Right kidney (tissue), 9 donors: Measurements from ENCODE around the gene GSTA3.
"Not testable (repeated sequence)": the region's sequence is repeated elsewhere in the genome, so short reads cannot be mapped to it uniquely, and the experiment has no call there.

Source experiments
- DNase-seq: peaks from one replicate; pipeline ENCODE4 v3.0.0-alpha.2; 2016
- long read RNA-seq, 8 donors: transcript quantifications; one replicate each; lab custom pipeline, GENCODE V29; 2026

Gene GSTA3
- long read RNA-seq, donor 1 = 0 reads
- long read RNA-seq, donor 2 = 0 reads
- long read RNA-seq, donor 3 = 0 reads
- long read RNA-seq, donor 4 = 0 reads
- long read RNA-seq, donor 5 = 0 reads
- long read RNA-seq, donor 6 = 0 reads
- long read RNA-seq, donor 7 = 0 reads
- long read RNA-seq, donor 8 = 0 reads

- no peak for DNase-seq
These were observed at the start of gene GSTA3 for GRCh38 chr6:52909531-52909930. TSS of gene GSTA3 (minus strand) at chr6:52909698. CDS start at chr6:52905834, 3,864 bp downstream.

GRCh38 chr6:52958546-52959255 is 49.2 kb upstream of the GSTA3 start:
- no peak for DNase-seq

GRCh38 chr6:52955871-52956270 is 46.4 kb upstream of the GSTA3 start:
- no peak for DNase-seq

- no peak for DNase-seq
These were observed 44.7 kb upstream of the GSTA3 start for GRCh38 chr6:52953911-52954839.

DNA sequence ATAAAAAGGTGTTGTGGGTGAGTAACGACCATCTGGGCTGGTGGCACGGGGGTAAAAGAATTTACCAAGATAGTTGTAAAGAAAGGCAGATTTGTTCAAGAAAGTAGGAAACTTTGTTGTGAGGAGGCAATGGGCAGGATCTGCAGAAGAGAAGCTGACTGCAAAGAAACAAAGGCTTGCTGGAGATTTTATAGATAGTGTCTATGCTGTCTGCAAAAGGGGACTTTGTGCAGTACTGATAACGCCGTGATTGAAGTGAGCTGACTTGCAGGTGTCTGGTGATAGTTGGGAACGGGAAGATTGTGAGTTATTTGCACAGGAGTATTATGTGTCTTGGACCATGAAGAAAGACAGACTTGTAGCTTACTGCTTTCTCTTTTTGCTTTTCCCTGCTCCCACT is 36.8 kb upstream of the GSTA3 start:
- no peak for DNase-seq

DNA sequence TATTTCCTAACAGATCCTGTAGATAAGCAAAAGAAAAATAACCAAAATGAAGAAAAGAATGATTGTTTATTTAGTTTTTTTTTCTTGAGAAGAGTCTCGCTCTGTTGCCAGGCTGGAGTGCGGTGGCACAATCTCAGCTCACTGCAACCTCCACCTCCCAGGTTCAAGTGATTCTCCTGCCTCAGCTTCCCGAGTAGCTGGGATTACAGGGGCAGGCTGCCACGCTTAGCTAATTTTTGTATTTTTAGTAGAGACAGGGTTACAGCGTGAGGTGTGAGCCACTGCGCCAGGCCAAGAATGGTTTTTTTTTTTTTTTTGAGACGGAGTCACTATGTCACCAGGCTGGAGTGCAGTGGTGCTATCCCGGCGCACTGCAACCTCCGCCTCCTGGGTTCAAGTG is 33.3 kb upstream of the GSTA3 start:
- DNase-seq = not testable (repeated sequence)

- no peak for DNase-seq
These were observed 32.7 kb upstream of the GSTA3 start for GRCh38 chr6:52942221-52942620.

DNA sequence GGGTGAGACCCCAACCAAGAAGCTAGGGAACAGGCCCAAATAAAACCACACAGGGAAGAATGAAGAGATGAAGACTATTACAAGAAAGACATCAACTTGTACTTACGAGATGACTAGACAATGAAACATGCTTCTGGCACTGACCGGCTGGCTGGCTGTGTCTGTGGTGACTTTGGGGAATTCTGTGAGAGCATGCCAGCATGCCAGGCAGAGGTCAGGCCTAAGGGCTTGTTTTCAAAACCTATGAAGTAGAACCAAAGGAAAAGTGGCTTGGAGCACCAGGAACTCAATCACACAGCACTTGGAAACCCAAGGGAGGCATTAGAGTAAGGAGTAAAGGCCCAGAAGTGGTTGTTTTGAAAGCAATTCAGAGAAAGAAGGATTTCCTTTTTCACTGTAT is 28.4 kb upstream of the GSTA3 start:
- DNase-seq = no peak

- DNase-seq = no peak
These were observed 24.3 kb upstream of the GSTA3 start for GRCh38 chr6:52933778-52934177.

- DNase-seq = no peak
These were observed 21.9 kb upstream of the GSTA3 start for GRCh38 chr6:52931351-52931750.

- no peak for DNase-seq
These were observed 20.0 kb upstream of the GSTA3 start for GRCh38 chr6:52929321-52930164.

- DNase-seq = no peak
These were observed 18.0 kb upstream of the GSTA3 start for GRCh38 chr6:52927451-52927850.

DNA sequence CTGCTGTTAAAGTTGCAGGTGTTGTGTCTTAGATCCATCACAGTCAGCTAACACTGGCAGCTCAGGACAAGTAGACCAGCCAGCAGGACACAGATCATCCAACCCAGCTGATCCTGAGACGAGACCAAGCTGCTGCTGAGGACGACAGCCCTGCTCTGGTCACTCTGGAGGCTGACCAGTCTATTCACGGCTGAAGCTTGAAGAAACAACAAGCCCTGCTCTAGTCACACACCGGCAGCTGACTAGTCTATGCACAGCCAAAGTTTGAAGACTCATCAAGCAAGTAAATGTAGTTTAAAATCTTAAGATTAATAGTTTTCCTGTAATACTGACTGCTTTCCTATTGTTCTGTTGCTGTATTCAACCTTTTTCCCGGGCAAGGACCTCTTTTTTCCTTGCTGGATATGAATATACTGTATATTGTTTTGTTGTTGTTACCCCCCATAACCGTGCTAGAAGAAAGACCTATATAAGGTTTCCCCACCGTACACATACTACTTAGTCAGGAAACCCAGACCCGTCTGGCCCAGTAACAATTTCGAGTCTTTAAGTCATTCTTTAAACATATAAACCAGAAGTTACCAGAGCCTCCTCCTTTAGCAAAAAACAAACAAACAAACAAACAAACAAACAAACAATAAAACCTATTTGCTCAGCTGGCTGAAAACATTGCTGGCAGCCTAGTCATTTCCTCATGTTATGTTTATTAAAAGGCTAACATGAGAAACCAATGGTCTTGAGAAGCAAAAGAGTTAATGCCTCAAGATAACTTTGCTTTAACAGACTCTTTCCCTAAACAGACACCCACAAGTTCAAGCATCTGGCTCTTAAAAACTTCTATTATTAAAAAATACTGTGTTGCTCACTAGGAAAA is 16.7 kb upstream of the GSTA3 start:
- DNase-seq = no peak

DNA sequence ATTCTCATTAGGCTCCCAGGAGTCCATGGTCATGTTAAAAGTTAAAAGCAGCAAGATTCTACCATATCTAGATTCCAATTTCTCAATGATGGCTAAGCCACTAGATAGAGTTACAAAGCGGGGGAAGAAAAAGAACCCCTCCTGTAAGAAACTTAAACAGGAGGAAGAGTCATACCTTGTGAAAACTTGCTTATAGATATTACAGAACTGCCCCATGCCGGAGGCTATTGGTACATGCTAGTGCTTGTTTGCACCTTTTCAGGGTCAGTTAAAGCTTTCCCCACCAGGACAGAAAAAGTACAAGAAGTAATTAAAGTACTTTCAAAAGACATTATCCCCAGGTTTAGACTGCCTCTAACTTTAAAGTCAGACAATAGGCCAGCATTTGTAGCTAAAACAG is 15.5 kb upstream of the GSTA3 start:
- DNase-seq = no peak

DNA sequence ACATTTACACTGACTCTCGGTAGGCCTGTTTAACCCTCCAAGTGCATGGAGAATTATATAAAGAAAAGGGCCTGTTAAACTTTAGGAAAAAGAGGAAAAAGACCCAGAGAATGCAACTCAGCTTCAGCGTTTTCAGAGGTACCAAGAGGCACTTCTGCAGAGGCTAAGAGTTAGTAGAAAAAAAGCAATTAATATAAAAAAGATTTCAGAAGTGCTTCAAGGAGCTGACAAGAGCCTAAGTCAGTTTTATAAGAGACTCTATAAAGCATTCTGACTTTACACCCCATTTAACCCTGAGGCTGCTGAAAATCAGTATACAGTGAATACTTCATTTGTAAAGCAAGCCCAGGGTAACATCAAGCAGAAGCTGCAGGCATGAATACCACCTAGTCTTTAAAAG is 14.2 kb upstream of the GSTA3 start:
- not testable (repeated sequence) for DNase-seq

DNA sequence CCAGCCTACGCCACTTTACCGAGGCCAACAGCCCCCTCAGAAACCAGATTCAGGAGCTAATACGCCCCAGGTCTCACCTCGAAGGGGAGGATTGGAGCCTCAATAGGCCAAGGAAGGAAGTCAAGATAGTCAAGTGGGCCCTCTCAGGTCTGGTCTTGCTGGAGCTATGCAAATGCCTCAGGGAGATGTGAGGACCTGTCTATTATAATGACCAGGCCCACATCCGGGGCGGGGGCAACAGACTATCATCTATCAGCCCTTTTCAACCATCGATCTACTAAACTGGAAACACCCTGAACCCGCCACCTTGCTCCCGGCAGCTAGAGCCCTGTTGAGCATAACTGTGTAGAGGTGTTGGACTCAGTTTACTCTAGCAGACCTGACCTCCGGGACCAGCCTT is 12.7 kb upstream of the GSTA3 start:
- no peak for DNase-seq

GRCh38 chr6:52921743-52922142 is 12.2 kb upstream of the GSTA3 start:
- DNase-seq = no peak

DNA sequence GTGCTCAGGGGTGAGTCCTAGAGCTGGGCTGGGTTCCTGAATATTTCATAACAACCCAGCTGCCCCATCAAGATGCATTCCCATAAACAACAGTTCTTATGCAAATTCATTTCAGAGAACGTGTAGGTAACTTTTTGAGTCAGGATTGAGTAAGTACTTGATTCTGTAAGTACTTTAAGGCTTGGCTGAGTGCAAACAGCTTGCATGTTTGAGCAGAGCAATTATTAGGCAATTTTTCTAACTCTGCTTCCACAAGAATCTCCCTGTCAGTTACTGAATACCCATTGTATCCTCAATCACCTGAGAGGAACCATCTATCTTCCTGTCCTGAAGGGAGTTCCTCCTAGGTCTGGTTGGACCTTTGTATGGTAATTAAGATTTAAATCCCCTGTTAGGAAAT is 10.0 kb upstream of the GSTA3 start:
- not testable (repeated sequence) for DNase-seq

DNA sequence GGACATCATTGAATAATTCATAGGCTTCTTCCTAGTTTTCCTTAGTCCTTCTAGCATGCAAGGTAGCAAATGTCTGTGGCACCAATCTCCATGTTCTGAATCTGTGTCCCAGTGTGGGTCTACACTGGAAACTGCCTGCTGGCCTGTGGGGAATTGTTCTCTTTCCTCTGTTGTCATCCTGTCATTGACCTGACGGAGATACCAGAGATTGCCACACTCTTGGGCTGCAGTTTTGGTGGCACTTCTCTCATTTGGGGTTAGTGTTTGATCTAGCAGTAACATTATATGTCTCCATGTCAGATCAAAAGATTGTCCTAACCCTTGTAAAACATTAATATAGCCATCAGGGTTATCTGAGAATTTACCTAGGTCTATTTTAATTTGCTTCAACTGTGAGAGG is 9.3 kb upstream of the GSTA3 start:
- not testable (repeated sequence) for DNase-seq

GRCh38 chr6:52918027-52918686 is 8.7 kb upstream of the GSTA3 start:
- not testable (repeated sequence) for DNase-seq

GRCh38 chr6:52914516-52914915 is 5.0 kb upstream of the GSTA3 start:
- no peak for DNase-seq
